ENCODE data around the gene ZNF75A.

Gene ZNF75A

DNA sequence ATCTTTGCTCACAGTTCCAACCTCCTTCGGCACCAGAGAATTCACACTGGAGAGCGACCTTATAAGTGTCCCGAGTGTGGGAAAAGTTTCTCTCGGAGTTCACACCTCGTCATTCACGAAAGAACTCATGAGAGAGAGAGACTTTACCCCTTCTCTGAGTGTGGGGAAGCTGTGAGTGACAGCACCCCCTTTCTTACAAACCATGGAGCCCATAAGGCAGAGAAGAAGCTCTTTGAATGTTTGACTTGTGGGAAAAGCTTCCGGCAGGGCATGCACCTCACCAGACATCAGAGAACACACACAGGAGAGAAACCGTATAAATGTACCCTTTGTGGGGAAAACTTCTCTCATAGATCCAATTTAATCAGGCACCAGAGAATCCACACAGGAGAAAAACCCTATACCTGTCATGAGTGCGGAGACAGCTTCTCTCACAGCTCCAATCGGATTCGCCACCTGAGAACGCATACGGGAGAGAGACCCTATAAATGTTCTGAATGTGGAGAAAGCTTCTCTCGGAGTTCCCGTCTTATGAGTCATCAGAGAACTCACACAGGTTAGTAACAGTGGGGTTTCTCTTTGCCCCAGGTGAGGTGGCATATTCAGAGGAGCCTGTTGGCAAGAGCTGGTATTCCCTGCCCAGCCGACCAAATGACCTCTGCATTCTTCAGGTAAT lies 15.2 kb upstream of the ZNF75A start:
- no peak for DNase-seq (ENCODE audit: low spot score)

DNA sequence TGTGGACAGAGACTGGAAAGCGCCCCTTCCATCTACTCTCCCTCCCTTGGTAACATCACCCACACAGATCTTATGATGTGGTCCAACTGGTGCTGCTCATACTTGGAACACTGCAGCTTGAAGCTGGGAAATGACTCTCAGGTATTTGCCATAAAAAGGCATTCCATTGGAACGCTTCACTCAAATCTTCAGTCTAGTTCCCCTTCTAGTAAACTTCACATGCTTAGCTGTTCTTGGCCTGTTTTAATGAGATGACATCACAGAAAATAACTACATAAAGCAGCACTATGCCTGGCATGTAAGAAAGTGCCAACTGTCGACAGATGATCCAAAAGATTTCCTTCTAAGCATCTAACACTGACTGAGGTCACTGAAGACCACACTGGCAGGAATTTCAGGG lies 12.7 kb upstream of the ZNF75A start:
- no peak for DNase-seq (ENCODE audit: low spot score)

DNA sequence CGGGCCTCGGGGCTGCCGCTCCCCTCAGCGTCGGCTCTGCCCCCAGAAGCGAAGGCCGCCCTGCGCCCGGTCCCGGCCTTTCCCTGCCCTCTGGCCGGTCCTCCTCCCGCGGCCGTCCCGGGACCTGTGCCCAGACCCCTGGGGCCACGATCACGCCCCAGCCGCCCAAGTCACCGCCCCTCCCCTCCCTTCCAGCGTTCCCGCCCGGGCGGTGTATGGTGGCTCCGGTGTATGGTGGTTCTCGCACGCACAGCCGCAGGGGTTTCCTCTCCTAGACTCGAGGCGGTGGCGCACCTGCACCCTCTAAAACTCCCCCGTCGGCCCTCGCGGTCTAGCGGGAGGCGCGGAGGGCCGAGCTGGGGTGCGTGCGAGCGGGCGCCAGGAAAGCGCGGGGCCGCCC lies 10.1 kb upstream of the ZNF75A start:
- no peak for DNase-seq (ENCODE audit: low spot score)

DNA sequence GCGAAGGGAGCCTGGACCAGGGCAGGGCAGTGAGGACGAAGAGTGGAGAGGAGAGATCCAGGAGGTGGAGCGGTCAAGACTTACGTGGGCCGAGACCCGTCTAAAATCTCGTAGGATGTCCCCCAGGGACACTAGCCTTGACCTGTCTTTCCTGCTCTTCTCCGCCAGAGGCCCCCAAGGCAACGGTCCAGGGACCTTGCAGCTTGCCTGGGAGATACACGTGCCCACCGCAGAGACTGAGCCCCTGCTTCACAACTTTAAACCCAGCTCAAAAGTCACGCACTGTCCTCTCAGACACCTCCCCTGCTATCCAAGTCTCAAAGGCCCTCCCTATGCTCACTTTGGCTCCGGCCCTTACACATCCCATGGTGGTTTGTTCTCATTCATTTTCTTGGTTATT lies 9.5 kb upstream of the ZNF75A start:
- no peak for DNase-seq (ENCODE audit: low spot score)

DNA sequence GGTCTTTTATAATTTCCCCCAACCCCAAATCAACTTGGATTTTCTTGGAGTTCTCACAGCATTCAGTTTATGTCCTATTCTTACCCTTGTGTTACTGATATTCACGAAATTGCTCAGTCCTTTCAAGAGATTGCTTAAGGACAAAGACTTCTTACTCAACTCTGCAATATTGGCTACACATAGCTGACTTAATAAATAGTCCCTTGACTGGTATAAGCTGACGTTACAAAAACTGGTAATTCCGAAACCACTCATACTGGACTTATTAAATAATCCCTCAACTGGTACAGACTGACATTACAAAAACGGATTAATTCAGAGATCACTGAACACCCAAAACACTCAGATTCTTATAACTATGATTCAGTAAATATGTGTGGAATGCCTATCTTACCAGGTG lies 927 bp upstream of the ZNF75A start:
- no peak for DNase-seq (ENCODE audit: low spot score)

DNA sequence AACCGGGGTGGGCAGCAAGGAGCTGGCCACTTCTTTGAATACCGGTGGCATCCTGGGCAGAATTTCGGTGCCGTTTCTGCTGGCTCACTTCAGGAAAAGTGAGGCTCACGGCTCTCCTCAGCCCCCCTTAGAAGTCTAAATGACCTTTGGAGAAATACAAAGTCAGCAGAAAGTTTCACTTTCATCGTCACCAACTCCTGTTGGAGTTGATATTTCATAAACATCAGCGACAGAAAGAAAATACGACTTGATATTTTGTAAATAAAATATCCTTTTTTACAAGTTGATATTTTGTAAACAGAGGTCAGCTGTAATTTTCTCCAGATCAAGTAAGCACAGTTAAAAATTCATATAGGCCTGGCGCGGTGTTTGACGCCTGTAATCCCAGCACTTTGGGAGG lies 781 bp downstream of the ZNF75A start:
- no peak for DNase-seq (ENCODE audit: low spot score)

DNA sequence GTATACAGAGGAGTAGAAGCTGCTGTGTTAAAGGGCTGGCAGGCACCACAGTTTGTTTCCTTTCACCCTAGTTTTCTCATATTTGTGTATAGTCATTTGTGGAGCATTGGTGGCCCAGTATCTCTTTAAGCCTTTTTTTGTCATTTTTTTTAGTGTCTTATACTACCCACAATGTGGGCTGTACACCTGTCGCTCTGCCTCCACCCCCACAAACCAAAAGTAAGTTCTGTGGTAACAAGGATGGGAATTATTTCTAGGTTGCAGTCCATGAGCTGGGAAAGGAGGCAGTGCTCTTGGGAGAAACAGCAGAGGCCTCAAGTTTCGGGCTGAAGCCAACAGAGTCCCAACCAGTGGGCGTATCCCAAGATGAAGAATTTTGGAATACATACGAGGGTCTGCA lies 6.2 kb downstream of the ZNF75A start:
- DNase-seq (ENCODE audit: low spot score), result no peak

DNA sequence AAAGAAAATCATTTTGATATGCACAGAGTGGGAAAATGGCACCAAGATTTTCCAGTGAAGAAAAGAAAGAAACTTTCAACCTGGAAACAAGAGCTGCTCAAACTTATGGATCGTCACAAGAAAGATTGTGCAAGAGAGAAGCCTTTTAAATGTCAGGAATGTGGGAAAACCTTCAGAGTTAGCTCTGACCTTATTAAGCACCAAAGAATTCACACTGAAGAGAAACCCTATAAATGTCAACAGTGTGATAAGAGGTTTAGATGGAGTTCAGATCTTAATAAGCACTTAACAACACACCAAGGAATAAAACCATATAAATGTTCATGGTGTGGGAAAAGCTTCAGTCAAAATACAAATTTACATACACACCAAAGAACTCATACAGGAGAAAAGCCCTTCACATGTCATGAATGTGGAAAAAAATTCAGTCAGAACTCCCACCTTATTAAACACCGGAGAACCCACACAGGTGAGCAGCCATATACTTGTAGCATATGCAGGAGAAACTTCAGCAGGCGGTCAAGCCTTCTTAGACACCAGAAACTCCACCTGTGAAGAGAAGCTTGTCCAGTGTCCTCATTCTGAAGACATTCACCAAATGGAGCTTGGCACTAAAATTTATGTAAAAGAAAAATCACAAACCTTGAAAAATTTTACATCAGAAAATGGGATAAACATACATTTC lies 12.2 kb downstream of the ZNF75A start:
- DNase-seq (ENCODE audit: low spot score), result no peak

DNA sequence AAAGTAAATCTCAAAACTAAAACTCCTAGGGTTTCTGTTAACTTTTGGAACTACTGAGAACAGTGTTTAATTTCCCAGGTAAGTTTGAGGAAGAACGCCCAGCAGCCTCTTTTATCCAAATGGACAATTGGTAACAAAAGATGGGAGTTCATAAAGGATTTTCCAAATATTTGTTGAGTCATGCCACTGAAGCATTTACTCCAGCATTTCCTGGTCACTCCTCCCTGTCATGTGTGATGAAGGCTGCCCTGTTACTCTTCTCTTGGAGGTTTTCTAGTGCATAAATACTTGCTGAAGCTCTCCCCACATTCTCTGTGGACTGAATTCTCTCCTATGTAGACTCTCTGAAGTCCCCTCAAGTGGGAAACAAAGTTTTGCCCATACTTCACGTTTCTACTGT lies 16.5 kb downstream of the ZNF75A start:
- DNase-seq (ENCODE audit: low spot score), result no peak

DNA sequence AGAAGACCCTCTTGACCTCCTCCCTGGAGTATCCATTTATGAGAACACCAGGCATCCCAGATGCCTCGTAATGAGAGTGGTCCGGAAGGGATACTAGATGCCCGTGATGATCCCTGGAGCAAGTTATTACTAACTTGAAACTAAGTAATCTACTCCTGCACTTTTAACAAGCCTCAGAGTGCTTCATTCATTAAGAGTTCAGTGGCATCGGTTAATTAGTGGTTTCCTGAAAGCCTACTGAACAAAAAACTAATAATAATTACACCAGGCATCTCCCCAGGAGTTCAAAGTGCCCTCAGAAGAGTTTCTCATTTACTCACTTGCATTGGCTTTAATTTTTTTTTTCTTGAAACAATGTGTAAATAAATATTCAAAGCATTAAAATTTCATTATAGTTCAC lies 22.2 kb downstream of the ZNF75A start:
- no peak for DNase-seq (ENCODE audit: low spot score)

DNA sequence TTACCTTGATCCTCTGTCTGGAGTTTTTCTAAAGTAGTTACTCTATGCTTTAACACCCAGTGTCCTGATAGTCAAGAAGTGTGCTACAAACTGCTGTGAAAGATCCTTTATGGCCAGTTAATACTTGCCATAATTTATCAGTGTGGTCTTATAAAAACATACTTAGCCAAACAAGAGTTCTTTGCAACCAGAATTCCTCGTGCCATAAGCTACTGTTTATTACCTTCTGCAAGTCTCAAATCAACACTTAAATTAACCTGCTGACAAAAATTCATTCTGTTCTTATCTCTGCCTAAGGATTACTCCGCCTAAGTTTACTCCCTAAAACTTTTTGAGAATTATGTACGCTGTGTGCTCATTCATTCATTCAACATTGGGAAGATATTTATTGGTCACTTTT lies 22.8 kb downstream of the ZNF75A start:
- DNase-seq (ENCODE audit: low spot score), result no peak

DNA sequence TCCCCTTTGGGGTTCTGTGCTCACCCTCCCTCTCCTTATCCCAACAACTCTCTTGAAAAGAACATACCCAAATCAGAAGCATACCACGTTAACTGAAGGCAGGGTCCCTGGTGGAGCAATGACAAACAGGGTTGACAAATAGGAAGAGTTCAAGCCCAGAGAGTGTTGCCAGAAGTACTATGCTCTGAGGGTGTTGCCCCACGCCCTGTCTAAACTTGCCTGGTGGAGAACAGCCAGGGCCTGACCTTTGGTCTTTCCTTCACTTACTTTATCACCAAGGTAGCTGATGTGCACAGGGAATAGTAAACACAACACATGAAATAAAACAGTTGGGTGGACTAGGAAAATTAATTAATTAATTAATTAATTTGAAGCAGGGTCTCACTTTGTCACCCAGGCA lies 23.3 kb downstream of the ZNF75A start:
- DNase-seq (ENCODE audit: low spot score), result no peak

DNA sequence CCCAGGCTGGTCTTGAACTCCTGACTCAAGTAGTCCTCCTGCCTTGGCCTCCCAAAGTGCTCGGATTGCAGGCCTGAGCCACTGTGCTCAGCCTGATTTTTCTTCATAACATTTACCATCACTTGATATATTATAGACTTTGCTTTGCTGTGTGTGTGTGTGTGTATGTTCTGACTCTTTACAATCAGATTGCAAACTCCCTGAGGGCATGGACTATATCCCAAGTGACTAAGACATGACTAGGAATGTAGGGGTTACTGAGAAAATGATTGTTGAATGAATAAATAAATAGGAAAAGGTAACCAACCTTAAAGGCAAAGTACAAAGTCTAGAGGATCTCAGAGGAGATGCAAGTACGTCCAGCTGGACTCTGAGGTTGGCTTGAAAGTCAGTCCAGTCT lies 40.7 kb downstream of the ZNF75A start:
- no peak for DNase-seq (ENCODE audit: low spot score)

DNA sequence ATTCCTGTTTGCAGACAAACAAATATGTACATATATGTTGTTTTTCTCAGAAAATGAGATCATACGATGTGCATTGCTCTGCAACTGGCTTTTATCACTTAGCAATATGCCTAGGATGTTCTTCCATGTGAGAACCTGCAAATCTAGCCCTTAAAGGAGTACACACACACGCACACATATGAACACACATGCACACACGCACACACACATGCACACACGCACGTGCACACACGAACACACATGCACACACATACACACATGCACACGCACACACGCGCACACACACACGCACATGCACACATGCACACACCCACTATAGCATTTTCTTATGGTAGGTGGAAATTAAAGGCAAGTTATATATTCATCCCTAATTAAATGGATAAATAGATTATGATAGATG lies 42.3 kb downstream of the ZNF75A start:
- no peak for DNase-seq (ENCODE audit: low spot score)

DNA sequence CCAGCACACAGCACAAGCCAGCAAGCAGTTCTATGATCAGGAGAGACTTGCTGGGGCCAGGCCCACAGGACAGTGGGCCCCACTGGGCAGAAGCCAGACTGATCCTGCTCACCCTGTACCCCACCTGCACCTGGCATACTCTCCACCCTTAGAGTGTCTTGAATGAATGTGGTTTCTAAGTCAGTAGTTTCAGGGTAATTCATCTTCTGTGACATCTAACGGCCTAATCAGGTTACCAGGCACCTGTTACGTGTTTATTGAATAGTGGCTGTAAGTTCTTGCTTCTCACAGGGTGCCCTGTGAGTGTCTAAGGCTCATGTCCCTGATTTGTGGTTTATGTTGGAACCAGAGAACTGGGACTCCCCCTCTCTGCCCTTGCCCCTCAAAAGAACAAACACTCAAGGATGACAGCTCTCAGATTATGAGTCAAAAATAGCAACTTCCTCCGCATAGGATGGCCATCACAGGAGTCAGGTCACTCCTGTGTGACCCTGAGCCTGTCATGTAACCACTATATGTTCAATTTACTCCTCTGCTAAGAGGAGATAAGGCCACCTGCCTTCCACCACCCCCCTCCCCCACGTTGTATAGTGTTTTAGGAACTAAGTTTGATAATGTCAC lies 43.4 kb downstream of the ZNF75A start:
- DNase-seq (ENCODE audit: low spot score), result no peak

DNA sequence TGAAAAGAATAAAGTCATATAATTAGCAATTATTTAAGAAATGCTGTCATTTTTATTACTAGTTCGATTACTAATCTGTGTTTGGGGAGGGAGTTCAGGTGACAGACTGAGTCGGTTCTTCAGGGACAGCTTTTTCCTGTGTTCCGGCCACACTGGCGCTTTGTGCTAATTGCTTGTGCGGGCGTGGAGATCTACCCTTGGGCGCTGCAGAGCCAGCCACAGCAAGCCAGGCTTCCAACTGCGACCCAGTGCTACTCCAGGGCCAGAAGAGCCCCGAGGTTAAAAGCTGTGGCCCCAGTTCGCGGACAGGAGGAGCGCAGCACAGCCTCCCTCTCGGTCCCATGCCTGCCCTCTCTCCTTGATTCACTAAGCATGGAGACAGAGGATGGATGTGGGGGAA lies 43.9 kb downstream of the ZNF75A start:
- no peak for DNase-seq (ENCODE audit: low spot score)

DNA sequence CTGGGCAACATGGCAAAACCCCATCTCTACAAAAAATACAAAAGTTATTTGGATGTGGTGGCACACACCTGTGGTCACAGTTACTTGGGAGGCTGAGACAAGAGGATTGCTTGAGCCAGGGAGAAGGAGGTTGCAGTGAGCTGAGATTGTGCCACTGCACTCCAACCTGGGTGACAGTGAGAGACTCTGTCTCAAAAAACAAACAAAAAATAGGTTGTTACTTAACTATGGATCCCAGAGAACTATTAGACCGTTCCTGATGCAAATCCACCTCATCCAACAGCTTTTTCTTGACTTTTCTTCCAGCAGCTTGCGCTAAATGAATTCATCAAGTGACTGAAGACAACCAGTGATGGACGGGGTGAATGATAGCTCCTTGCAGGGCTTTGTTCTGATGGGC lies 50.3 kb downstream of the ZNF75A start, which contains the start of gene OR2C1:
TSS of gene OR2C1 (plus strand) at position 301 of the 400 bp plus-strand sequence. CDS start at position 353, 52 bp downstream.
- no peak for DNase-seq (ENCODE audit: low spot score)

DNA sequence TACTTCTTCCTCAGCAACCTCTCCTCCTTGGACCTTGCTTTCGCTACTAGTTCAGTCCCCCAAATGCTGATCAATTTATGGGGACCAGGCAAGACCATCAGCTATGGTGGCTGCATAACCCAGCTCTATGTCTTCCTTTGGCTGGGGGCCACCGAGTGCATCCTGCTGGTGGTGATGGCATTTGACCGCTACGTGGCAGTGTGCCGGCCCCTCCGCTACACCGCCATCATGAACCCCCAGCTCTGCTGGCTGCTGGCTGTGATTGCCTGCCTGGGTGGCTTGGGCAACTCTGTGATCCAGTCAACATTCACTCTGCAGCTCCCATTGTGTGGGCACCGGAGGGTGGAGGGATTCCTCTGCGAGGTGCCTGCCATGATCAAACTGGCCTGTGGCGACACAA lies 50.8 kb downstream of the ZNF75A start:
- no peak for DNase-seq (ENCODE audit: low spot score)

DNA sequence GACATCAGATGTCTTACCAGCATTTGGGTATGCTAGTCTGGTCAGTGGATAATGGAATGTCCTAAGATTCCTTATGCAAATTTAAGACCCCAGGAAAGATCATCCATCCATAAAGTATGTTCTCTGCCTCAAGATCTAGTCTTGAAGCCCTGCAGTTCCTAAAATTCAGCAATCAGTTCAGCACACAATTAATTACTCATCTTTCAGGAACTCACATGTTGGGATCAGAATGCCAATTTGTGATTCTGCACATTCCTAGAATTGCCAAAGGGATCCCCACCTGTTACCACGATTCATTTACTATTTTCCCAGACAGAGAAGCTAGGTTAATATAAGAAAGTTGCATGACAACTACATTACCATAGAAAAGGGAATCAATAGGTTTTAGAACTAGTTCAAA lies 53.6 kb downstream of the ZNF75A start:
- DNase-seq (ENCODE audit: low spot score), result no peak

DNA sequence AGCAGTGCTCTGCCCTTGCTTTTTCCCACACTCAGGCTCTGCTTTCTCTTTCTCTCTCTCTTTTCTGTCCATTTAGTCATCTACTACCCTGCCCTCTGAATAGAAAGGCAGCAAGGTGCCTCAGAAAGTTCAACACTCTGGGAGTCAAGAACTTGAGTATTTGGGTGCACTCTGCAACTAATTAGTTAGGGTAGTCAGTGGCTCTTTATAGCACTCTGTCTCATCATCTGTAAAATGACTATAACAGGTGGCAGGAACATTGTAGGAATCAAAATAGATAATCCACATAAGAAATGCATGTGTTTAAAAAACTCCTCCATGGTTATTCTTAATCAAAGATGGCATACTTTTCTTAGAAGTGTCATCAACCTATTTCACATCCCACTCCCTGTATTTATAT lies 57.6 kb downstream of the ZNF75A start:
- DNase-seq (ENCODE audit: low spot score), result no peak

DNA sequence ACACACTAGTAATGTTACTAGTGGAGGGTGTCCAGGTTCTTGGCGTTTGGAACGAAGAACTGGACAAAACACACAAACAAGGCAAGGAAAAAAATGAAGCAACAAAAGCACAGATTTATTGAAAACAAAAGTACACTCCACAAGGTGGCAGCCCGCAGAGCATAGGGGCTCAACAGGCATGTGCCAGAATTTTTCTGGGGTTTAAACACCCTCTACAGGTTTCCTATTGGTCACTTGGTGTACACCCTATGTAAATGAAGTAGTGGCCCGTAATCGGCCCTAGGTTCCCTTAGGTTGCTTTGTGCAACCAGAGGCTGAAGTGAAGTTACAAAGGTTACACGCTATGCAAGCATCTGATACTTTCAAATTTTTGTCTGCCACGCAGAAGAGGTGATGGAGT lies 58.5 kb downstream of the ZNF75A start:
- DNase-seq (ENCODE audit: low spot score), result no peak

DNA sequence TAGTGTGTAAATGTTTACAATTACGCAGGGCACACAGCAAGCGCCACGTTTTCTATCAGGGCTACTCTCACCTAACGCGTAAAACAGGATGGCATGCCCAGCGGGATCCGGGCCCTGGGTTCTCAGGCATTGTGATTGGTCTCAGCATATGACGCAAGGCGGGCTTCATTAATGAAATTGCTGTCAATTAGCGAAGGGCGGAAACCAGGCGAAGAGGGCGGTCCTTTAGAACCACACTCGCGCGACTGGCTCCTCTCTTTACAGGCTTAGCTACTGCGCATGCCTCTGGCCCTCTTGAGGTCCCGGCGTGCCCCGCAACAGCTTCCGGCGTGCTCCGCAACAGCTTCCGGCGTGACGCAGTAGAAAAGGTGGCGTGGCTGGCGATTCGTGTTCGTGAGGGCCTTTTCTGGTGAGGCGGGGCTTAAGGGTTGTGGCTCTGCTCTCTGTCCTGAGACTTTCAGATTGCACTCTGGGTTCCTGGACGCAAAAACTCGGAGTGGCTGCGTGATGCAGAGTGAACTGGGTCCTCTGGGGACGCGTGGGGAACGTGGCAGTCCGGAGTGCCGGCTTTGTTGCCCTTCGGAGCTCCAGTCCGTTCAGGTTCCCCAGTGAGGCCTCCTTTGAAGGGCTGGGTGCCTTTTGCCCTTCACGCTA lies 59.6 kb downstream of the ZNF75A start:
- peak; percentile 84 for DNase-seq (ENCODE audit: low spot score)

Data from activated CD4-positive, alpha-beta T cell treated with anti-CD3 and anti-CD28 coated beads, Interleukin-2, Interleukin-4, amounts not matched to agents 100 ng/mL and 50 ng/mL, durations not matched to agents 16 hours and 8 hours (primary cell).